DMS153 treated with DMSO at 0.1 percent for 48 hours (cell line): ENCODE results near the gene FOXP1.

Experiments
- DNase-seq: peaks from one replicate; lab custom pipeline; 2025; ENCODE audit not compliant: unreplicated experiment; lab: John Stamatoyannopoulos, UW

Gene FOXP1

GRCh38 chr3:71067977-71068654 is 515.4 kb downstream of the FOXP1 start:
- no peak for DNase-seq

DNA sequence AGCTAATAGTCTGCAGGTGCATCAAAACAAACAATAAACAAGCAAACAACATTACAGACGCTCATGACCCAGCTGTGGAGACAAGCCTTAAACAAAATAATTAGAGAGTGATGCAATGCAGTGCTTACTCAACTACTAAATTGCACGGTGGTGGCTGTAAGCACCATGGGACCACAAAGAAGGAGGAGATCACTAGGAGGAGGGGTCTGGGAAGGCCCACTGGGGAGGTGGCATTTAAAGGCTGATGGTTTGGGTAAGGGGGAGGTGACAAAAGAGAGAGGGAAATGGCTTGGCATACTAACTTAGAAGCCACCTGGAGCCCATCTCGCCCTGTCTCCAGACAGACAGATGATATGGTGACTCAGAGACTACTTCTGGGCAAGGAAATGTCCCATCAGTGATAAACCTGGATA is 516.7 kb downstream of the FOXP1 start:
- DNase-seq: no peak

GRCh38 chr3:71066356-71066755 is 517.2 kb downstream of the FOXP1 start:
- no peak for DNase-seq

DNA sequence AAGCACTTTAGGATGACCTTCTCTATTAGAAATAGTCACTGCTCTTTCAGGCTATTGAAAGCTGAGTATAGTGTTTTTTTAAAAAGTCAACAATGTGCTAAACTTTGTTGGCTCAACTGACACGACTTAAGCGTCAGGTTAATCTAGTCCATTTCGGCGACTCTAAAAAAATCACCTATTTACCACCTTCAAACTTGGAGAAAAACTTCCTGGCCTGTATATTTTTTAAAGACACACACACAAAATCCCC is 517.8 kb downstream of the FOXP1 start:
- DNase-seq: no peak

- DNase-seq: no peak
Observed at GRCh38 chr3:71064956-71065763, 518.4 kb downstream of the FOXP1 start.

GRCh38 chr3:71064291-71064955 is 519.1 kb downstream of the FOXP1 start:
- no peak for DNase-seq

GRCh38 chr3:71063773-71064290 is 519.7 kb downstream of the FOXP1 start:
- no peak for DNase-seq

DNA sequence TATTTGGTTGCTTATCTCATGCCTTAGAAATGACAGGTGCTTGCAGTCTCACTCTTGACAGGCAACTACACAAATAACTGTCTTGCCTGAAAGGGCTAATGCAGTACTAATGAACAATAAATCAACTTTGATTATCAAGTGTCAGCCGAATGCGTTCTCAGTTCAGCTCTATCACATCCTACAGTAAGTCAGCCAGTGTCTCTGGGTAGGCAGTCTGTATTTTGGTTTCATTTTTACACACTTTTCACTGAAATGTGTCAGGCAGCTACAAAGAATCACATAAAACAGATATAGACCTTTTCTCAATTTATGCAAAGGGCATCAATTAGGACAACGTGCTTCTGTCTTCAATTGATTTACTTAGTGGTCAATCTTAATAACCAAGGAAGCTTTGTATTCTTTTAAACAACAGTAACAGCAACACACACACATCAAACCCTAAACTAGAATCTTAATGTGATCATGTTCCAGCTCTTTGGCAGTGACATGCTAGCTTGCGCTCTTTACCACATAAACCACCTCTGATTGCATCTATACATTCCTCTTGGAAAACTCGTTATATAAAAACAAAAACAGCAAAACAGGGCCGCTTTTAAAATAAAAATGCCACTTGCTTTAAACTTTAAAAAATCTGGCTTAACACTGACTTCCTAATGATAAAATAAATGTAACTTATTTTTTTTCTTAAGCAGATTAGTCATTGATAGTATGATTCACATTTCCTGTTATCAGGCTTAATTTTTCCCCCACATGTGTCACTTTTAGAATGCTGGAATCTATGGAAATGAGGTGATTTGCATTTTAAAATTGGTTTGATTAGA is 520.4 kb downstream of the FOXP1 start:
- DNase-seq: no peak

- no peak for DNase-seq
Observed at GRCh38 chr3:71062037-71062932, 521.2 kb downstream of the FOXP1 start.

- DNase-seq: no peak
Observed at GRCh38 chr3:71061581-71061980, 521.9 kb downstream of the FOXP1 start.

GRCh38 chr3:71061037-71061436 is 522.5 kb downstream of the FOXP1 start:
- DNase-seq: no peak

DNA sequence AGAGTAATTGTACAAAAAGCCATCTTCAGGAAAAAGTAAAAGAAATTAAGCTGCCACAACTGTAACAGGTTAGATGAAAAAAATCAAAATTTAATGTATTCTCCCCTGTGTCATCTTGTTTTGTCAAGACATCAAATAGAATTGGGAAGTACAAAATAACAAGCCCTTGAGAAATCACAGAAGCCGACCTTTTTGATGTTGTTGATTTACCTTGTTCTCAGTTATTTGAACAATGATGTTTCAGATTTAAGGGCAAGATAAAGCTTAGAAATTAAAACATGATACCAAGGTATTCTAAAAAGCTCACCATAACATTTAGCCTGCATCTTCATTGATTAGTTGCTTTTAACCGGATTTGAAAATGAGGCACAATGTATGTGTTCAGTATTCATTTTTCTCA is 523.0 kb downstream of the FOXP1 start:
- no peak for DNase-seq

- DNase-seq: no peak
Observed at GRCh38 chr3:71057526-71057894, 526.0 kb downstream of the FOXP1 start.

DNA sequence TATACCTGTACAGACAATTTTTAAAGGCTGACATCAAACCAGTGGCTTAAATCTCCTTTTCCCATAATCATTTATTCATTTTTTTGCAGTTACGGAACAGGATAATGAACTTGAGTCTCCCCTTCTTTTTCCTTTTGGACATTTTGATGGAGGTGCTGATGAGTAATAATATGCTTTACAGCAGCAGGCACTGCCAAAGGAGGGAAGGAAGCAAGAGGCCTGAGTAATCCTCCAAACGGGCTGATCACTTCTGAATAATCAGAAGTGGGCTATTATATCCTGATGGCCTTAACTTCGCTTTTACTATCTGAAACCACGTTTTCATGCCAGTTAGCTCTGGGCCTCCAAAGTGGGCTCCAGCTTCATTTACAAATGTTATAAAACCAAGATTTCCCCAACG is 527.2 kb downstream of the FOXP1 start:
- no peak for DNase-seq

DNA sequence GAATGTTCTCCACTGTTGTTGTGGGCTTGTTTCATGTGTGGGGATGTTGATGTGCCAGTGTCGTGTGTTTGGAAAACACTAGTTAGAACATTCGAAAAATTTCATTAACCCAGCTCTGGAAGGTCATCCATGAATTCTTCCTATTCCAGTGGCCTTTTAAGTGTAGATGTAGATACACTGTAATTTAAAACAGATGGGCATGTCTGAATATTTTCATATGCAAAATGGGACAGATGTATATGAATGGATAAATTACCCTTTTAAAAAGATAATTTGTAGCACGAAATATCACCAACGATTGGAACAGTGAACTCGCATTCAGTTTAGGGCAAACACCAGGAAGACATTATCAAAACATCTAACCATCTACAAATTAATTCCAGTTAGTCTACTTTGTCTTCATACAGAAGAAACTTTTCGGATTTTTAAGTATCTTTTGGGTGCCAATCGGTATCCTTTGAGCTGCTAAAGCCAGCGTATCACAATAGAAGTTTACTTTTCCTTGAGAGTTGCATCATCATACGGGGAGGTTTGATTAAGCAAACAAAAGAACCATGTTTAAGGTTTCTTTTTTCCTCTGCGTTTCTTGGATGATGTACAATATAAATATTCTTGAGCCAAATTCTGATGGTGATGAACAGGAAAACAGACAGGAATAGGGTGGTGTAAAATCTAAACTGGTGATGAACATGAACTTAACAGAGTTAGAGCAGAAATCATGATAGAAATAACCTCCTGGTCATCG is 528.1 kb downstream of the FOXP1 start:
- DNase-seq: no peak

DNA sequence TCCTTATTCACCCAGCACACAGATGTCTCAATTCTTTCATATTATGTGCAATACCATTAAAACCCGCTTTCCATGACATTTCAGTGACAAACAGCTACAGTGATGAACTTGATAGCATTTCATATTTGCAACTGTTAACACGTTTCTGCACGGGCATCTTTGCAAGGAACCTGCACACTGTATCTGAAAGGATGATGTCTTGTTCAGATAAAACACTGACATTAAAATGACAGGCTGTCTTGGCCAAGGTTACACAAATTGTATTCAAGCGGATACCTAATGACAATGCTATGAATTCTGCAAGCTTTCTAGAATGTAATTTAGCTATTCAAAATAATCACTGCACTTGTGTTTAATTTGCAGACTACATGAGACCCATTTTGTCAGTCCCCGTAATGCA is 529.2 kb downstream of the FOXP1 start:
- DNase-seq: no peak

GRCh38 chr3:71053495-71053894 is 530.0 kb downstream of the FOXP1 start:
- DNase-seq: no peak

DNA sequence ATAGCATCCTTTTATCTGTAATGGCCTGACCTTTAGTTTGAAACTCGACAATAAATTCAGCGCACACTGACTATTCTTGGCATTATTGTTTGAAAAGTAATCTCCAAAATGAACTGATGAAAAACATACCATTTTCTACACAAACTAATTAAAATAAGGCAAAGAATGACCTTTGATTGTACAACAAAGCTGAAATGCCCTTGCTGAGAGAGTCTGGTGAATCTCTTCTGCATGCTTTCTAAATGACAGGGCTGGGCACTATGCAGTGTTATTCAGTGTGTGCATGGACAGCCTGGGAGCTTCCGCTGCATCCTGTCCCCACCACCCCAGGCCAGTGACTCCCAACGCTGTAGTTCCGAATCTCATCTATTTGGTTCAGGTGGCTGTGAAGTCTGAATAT is 530.8 kb downstream of the FOXP1 start:
- DNase-seq: no peak

DNA sequence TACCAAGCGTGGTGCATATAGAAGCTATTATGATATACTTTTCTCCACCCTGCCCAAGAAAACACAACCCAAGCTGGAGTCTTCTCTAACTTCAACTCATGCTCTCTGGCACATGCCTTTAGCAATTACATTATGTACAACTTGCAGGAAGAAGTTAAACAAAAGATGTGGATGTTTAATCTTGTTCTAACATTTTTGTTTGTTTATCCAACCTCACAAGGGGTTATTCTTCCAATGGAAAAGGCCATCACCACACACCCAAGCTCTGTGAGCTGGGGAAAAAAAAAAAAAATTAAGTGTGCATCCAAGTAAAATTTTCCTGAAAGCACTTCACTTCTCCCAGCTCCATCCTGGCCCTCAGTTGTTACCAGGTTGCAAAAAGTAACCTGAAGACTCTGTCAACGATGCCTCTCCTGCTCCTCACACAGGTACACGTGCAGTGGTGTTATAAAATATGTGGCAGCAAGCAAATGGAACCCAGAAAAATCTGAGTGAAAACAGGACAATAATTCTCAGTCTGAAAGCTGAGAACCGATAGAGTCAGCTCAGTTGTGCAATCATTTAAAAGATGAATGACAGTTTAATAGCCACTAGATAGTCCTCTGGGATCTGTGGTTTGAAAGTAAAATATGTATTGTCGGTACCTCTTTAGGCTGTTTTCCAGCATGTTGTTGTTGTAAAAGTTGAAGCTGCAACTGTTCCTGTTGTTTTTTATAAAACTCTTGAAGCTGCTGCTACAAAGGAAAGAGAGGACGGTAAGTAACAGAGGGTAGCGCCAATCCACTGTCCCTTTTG is 531.4 kb downstream of the FOXP1 start:
- DNase-seq: no peak
